ENCODE results near the gene TEX22.
"Not testable (repeated sequence)": the region's sequence is repeated elsewhere in the genome, so short reads cannot be mapped to it uniquely, and the experiment has no call there.

TEX22 gene, protein sequence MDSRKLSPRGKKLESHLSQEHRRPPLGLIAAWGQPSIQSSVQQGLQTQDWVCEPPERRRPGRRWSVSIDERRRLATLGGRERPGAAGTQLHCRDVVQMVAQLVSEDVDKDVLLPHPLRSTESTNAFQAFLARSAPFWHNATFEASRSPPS

DNA sequence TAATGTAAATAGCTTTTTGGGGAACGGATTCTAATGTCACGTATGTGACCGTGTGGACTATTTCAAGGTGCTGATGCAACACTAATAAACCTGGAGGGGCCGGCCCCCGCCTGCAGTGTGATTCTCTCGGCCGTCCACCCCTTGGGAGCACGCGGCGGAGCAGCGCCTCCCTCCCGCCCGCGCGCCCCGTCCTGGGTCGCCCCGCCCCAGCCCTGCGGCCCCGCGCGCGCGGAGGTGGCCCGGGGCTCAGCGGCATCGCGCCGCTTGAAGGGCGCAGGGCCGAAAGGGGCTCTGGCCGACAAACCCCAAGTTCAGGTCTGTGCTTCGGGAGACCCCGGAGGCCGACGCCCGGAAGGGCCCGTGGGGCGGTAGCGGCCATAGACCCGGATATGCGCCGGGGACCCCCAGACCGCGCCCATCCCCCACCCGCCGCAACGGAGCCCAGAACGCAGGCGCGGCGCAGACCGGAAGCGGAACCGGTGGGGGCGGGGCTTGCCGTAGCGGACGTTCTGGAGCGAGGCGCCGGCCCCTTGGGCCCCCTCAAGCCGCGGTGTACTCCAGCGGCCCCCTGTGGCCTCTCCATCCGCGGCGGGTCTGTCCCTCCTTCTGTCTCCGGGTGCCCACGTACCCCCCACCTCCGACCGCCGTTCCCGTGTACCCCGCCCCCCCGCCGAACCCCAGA lies at the start of gene TEX22:
TEX22 (plus strand) TSS at position 495 of the 682 bp plus-strand sequence. CDS start 803 bp downstream, outside the sequence.
- peak; percentile 71 for DNase-seq (ENCODE audit: low read depth)

DNA sequence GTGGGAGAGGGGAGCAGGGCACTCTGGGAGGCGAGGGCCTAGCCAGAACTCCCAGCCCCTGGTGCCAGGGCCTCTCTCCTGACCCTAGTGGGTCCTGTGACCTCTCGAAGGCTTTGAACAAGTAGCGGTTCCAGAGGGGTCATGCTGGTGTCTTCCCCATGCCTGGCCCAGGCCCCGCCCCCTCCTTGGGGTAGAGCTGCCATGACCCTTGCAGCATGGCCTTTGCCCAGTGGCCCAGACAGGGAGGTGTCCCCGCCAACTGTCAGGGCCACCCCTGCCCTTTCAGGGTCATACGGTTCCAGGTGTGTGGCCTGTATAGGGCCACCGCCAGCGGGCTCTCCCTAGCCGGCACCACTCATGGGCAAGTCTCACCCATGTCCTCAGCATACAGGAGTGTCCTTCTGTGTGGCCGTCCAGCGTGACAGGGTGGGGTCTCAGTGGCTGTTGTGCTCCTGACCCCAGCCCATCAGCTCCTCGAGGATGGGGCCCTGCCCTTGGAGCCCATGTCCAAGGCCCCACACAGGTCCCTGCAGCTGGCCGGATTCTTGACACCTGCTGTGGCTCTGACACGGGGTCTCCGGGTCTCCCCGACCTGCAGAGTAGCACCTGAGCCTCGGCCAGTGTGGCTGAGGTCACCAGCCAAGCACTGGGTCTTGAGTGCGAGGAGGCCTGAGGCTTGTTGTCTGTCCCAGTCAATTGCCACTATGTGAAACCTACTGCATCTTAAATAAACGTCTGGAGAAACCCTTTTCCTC lies 49.2 kb upstream of the TEX22 start:
- DNase-seq (ENCODE audit: low read depth) = no peak

DNA sequence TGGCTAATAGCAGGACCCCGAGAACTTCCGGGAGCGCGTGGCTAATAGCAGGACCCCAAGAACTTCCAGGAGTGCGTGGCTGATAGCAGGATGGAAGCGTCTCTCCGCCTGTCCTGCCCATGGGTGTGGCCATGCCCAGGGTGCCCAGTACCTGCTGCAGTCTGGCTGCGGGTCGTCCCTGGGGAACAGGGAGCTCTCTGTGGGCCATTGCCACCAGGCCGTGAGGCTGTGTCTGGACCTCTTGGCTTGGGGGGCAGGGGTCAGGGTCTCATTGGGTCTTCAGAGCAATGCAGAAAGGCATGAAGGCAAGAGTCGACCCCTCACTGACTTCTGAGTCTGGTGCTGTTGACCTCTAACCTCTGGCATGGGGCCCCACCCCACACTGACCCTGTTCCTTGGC lies 48.3 kb upstream of the TEX22 start:
- no peak for DNase-seq (ENCODE audit: low read depth)

DNA sequence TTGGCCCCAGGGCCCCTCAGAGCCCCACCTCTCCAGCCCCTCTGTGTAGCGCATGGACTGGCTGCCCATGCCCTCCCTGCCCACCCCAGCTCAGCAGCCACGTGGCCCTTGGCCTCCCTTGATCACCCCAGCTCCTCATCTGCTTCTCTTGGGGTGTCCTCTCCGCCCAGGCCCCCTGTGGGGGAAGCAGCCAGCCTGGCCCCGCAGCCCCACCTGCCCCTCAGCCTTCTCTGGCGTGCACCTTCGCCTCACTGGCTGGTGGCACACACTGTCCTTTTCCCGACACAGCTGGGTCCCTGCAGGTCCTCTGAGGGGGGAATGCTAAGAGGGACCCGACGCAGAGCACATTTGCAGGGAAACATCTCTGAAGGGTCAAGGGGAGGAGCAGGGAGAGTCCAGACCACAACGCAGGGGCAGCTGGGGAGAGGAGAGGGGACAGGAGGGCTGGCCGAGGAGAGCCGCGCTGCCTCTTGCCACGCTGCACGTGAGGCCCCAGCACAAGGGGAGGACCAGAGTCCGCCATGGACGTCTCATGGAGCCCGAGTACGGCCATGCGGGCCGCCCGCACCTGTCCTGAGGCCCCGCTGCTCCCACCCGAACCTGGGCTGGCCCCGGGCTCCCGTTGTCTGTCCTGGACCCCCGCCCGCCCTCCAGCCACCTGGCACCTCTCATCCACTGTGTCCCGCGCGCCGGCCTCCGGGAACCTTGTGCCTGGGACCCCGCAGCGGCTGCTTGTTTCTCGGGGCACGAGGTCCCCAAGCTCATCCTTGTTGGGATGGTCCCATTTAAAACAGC lies 47.7 kb upstream of the TEX22 start:
- DNase-seq (ENCODE audit: low read depth) = no peak

DNA sequence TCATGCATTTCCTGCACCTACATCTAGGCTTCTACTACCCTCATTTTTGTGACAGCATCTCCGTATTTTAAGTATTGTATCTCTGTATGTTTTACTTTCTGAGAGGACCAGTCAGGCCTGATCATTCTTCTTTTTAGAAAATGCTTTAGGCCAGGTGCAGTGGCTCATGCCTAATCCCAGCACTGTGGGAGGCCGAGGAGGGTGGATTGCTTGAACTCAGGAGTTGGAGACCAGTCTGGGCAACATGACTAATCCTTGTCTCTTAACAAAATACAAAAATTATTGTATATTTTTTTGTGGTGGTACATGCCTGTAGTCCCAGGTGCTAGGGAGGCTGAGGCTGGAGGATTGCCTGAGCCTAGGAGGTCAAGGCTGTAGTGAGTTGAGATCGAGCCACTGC lies 46.9 kb upstream of the TEX22 start:
- DNase-seq (ENCODE audit: low read depth) = no peak

DNA sequence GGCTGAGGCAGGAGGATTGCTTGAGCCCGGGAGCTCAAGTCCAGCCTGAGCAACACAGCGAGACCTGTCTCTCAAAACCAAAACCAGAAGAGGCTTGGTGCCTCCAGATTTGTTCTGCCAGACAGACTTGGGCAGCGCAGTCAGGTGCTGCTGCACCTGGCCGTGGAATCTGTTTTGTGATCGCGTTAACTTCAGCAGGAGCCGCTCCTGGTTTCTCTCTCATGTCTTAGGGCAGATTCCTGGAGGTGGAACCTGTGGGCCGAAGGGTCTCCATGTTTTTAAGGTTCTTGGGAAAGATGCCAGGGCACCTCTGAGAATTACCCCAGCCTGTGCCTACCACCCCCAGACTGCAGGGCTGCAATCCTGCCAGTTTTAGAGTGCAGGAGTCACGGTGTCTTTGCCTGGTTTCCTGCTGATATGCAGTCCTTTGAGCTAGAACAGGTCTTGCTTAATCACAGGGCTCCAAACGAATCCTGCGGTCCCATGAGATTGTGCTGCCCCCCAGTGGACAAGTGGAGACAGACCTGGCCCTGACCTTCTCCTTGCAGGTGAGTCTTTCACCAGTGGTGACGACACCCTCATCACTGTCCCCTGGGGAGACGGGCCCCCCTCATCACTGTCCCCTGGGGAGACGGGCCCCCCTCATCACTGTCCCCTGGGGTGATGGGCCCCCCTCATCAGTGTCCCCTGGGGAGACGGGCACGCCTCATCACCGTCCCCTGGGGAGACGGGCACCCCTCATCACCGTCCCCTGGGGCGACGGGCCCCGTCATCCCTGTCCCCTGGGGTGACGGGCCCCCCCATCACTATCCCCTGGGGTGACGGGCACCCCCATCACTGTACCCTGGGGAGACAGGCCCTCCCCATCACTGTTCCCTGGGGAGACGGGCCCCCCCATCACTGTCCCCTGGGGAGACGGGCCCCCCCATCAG lies 46.2 kb upstream of the TEX22 start:
- DNase-seq (ENCODE audit: low read depth) = peak; percentile 73

DNA sequence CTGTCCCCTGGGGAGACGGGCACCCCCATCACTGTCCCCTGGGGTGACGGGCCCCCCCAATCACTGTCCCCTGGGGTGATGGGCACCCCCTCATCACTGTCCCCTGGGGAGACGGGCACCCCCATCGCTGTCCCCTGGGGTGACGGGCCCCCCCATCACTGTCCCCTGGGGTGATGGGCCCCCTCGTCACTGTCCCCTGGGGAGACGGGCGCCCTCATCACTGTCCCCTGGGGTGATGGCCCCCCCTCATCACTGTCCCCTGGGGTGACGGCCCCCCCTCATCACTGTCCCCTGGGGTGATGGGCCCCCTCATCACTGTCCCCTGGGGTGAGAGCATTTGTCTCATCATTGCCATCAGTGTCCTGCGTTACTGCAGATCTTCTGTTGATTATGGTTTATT lies 45.2 kb upstream of the TEX22 start:
- DNase-seq (ENCODE audit: low read depth) = no peak

DNA sequence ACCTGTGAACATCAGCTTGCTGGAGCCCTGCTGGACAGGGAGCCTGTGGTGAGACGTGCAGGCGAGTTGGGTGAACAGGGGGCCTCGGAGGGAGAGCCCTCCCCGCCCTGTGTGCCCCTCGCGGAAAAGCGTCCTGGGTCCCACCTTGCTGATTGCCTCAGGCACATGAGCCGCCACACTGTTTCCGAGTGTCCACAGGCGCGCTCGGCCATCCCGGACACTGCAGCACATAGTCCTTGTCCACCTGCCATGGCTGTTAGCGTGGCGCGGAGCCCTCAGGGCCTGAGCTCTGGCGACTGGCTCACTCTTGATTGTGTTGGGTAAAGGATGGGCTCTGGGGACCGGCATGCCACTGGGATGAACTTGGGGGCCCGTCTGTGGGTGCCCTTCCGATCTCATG lies 43.8 kb upstream of the TEX22 start:
- no peak for DNase-seq (ENCODE audit: low read depth)

DNA sequence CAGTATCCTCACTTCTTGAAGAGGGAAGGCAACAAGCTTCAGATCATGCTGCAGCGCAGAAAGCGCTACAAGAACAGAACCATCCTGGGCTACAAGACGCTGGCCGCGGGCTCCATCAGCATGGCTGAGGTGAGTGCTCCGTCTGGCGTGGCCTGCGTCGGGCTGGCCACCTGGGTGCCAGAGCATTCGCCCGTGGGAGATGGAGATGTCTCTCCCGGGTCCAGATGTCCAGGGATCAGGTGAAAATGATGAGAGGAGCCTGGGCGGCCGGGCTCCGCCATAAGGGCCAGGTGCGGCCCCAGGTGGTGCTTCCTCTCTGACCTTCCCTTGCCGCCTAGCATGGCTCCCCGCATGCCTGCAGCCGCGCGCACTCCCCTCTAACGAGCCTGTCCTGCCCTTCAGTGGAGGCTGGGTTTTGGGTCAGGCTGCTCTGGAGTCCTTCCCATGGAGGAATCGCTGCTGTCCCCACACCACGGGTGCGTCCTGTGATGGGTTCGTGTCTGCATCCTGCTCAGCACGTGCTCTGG lies 43.2 kb upstream of the TEX22 start:
- DNase-seq (ENCODE audit: low read depth) = no peak

DNA sequence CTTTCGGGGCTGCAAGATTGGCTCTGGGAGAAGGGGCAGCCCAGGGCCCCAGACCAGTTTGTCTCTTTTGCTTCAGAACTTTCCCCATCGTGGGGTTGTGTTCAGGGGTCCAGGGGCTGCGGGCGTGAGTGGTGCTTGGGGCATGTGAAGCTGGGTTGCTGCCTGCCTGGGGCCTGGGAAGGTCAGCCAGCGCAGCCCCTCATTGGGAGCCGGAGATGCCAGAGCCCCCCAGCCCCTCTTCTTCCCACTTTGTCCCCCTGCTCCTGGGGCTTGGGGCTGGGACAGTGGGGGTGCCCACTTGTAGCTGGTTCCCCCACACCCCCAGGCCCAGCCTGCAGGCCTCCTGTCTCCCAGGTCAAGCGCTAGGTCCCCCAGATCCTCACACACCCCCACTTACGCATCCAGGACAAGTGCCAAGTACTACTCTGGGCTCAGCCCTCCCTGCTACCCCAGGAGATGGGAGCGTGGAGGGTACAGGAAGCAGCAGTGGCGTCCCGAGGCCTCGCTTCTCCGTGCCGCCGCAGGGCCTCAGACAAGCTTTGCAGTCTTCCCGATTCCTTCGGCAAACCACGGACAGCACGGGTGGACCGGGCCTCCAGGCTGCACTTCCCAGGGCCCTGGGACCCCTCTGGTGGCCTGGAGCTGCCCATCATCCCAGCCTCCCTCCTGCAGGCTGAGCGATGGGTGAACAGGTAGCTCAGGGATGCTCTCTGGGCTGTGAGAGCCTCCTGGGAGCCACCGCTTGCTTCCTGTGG lies 42.3 kb upstream of the TEX22 start:
- DNase-seq (ENCODE audit: low read depth) = no peak

DNA sequence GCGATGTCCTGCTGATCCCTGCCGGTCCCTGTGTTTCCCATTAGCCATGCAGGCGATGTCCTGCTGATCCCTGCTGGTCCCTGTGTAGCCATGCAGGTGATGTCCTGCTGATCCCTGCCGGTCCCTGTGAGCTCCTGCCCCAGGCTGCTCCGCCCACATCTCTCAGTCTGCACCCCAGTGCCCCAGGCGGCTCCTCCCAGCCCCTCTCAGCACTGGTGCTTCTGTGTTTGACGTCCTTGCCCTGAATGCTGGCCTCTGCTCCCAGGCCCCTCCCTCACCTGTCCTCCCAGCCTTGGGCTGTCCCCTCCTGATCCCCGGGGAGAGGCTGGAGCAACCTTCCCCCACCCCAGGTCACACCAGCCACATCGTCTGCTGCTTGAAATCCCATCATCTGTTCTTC lies 41.4 kb upstream of the TEX22 start:
- no peak for DNase-seq (ENCODE audit: low read depth)

DNA sequence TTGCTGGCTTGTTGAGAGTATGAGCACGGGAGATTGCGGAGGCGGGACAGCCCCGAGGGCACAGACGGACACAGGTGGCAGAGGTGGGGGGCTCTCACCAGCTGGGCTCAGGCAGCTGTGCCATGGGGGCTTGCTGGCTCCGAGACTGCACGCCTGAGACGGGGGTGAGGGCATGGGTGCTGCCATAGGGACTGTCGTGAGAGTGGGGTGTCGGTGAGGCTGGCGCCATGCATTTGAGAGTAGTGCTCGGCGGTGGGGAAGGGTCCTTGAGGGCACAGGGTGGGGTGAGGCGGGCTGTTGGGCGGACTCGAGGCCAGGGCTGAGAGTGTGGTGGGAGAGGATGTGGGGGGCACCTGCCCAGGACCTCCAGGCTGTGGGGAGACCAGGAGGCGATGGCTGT lies 40.7 kb upstream of the TEX22 start:
- DNase-seq (ENCODE audit: low read depth) = no peak

DNA sequence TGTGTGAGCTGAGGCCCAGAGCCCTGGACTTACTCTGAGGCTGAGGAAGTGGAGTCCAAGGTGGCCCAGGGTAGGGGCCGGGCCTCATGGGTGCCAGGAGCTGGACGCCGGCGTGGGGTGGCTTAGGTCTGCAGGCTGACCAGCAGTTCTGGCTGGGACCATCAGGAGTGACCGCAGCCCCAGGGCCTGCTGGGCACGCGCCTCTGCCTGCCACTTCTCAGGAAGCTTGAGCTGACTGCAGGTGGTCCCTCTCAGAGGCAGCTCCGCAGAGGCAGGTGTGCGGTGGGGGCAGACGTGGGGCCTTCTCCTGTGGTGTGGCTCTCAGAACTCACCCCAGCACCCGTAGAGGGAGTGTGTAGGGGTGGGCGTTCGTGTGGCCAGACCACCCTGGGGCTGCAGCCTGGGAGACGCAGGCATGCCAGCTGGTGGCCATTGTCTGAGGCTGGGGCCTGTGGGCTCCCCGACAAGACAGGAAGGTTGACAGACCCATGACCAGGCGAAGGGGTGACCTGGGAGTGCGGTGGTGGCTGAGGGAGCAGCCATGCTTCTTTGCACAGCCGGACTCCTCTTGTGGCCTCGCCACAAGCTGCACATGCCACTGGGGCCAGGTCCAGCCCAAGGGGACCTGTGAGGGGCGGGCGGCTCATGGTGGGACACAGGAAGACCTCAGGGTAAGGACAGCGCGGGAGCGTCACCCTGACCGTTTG lies 40.0 kb upstream of the TEX22 start:
- no peak for DNase-seq (ENCODE audit: low read depth)

DNA sequence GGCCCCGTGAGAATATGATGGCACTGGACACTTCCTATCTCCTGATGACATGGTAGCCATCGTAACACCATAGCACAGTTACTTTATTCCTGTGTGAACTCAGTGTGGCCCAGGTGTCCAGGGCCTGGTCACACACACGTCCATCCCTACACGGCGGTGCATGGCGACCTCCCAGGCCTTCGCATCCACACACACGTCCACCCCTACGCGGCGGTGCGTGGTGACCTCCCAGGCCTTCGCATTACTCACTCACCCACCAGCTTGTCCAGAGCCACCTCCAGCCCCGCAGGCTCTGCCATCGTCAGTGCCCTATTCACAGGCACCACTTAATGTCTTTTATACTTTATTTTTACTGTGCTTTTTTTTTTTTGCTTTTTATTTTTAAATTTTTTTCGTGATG lies 39.4 kb upstream of the TEX22 start:
- no peak for DNase-seq (ENCODE audit: low read depth)

DNA sequence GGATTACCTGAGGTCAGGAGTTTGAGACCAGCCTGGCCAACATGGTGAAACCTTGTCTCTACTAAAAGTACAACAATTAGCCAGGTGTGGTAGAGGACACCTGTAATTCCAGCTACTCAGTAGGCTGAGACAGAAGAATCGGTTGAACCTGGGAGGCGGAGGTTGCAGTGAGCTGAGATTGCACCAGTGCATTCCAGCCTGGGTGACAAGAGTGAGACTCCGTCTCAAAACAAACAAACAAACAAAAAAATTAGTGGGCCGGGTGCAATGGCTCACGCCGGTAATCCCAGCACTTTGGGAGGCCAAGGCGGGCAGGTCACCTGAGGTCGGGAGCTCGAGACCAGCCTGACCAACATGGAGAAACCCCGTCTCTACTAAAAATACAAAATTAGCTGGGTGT lies 36.9 kb upstream of the TEX22 start:
- not testable (repeated sequence) for DNase-seq (ENCODE audit: low read depth)

DNA sequence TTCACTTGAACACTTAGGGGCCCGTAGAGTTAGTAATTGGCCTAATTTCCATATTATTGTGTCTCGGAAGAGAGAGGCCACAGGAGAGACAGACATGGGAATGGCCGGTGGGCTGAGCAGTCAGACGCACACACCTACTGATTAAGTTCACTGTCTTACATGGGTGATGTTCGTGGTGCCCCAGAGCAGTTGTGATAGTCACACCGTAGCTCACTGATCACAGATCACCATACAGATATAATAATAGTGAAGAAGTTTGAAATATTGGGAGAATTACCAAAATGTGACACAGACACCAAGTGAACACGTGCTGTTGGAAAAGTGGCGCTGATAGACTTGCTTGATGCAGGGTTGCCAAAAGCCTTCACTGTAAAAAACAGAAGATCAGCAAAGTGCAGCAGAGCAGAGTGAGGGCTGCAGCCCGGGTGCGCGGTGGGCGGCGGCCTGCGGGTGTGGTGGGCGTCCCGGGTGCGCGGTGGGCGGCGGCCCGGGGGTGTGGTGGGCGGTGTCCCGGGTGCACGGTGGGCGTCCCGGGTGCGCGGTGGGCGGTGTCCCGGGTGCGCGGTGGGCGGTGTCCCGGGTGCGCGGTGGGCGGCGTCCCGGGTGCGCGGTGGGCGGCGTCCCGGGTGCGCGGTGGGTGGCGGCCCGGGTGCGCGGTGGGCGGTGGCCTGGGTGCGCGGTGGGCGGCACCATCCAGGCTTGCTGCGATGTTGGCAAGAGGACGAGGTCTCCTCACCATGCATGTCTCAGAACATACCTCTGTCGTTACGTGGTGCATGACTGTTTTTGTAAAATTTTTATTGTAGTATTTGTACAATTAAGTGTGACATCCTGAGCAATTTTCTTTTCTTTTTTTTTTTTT lies 34.3 kb upstream of the TEX22 start:
- peak; percentile 42 for DNase-seq (ENCODE audit: low read depth)

DNA sequence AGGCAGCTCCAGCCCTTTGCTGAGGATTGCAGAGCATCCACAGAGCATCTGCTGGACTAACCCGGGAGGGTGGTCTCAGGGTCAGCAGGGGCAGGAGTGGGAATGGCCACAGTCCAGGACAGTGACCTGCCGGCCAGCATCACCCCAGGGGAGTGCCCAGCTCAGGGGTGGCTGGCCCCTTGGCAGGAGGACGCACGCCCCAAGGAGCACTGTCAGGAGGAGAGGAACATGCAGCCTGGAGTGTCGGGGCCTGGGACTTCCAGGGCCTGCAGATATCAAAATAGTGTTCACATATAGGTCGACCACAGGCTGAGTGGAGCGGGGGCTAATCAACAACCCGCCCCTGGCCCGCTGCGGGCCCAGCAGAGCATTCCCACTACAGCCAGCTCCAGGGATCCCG lies 33.2 kb upstream of the TEX22 start:
- no peak for DNase-seq (ENCODE audit: low read depth)

DNA sequence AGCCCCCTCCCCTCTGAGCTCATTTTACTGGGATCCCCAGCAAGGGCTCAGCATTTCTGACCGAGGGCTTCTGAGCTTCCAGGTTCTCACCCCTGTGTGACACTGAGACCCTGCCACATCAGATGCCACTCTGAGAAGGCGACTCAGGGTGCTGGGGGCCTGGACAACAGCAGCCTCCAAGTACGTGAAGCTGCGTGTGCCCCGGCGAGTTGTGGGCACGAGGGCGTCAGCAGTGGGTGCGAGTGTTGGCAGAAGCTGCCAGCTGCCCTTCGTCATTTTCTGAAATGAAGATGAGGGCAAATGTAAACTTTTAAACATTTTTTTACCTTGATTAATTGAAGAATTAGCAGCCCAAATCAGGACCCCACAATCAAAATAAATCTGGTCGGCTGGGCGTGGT lies 32.7 kb upstream of the TEX22 start:
- no peak for DNase-seq (ENCODE audit: low read depth)
